Nephron (organoid): ENCODE measurements around the gene CDH16.
A peak's percentile ranks its signal among the peaks of the same experiment; 100 is the strongest.

Source experiments
- H3K27ac Mint-ChIP-seq, 3 experiments: 2 replicates each; pipeline ENCODE4 v1.8.0; 2020; ENCODE audit warnings: mixed read lengths in 3 of 3, mild to moderate bottlenecking in 2 of 3, moderate library complexity in 1 of 3
- H3K27me3 Mint-ChIP-seq: 2 replicates; pipeline ENCODE4 v1.8.0; 2021; ENCODE audit warnings: low read depth, mild to moderate bottlenecking, moderate library complexity, mixed read lengths
- H3K36me3 Mint-ChIP-seq: 2 replicates; pipeline ENCODE4 v1.8.0; 2020; ENCODE audit warnings: low read depth, mixed read lengths
- H3K4me1 Mint-ChIP-seq: 2 replicates; pipeline ENCODE4 v1.8.0; 2020; ENCODE audit warnings: mixed read lengths
- H3K4me3 Mint-ChIP-seq, 3 experiments: 2 replicates each; pipeline ENCODE4 v1.8.0; 2020; ENCODE audit warnings: mild to moderate bottlenecking in 3 of 3, mixed read lengths in 3 of 3, moderate library complexity in 2 of 3
- H3K9me3 Mint-ChIP-seq: 2 replicates; pipeline ENCODE4 v1.8.0; 2020; ENCODE audit warnings: mixed read lengths
- CTCF ChIP-seq, 3 experiments: fragments of 200-600 bp; sonication (generic); IDR thresholded peaks; one replicate each; pipeline ENCODE4 v1.5.0; 2021; ENCODE audit warnings: antibody characterized with exemption in 3 of 3; ENCODE audit not compliant: unreplicated experiment in 3 of 3

CDH16 gene

GRCh38 chr16:66903544-66904427, 14.9 kb downstream of the CDH16 start:
- Mint-ChIP-seq H3K27ac (peak overlapping the region in 2 of 3 experiments; percentile 59 to 80), H3K27me3 (peaks cover 8% of the 10 kb centered on the region), H3K4me3 (no peak overlapping the region), H3K36me3 (no peaks in the 10 kb centered on the region), H3K9me3 (no peaks in the 10 kb centered on the region), H3K4me1 (peaks cover 55% of the 10 kb centered on the region)
- no peak for TF ChIP-seq CTCF (IDR thresholded peaks at IDR 0.05; ENCODE audit: unreplicated experiment in 3 of 3)

GRCh38 chr16:66902648-66903543, 15.8 kb downstream of the CDH16 start:
- no peak for TF ChIP-seq CTCF (IDR thresholded peaks at IDR 0.05; ENCODE audit: unreplicated experiment in 3 of 3)
- Mint-ChIP-seq H3K27ac (peak overlapping the region in 2 of 3 experiments; percentile 34 to 78), H3K36me3 (no peaks in the 10 kb centered on the region), H3K9me3 (no peaks in the 10 kb centered on the region), H3K4me1 (peaks cover 60% of the 10 kb centered on the region), H3K27me3 (peaks cover 4% of the 10 kb centered on the region), H3K4me3 (no peak overlapping the region)

GRCh38 chr16:66901626-66902025, 17.1 kb downstream of the CDH16 start:
- Mint-ChIP-seq H3K4me3 (no peak overlapping the region), H3K27ac (peak overlapping the region; percentile 34 to 82 (median 78))

GRCh38 chr16:66900721-66901441, 17.8 kb downstream of the CDH16 start:
- no peaks in the 10 kb centered on the region for H3K36me3 Mint-ChIP-seq
- peaks cover 52% of the 10 kb centered on the region for H3K4me1 Mint-ChIP-seq
- peaks cover 4% of the 10 kb centered on the region for H3K27me3 Mint-ChIP-seq
- no peak for TF ChIP-seq CTCF (IDR thresholded peaks at IDR 0.05; ENCODE audit: unreplicated experiment in 3 of 3)
- peak overlapping the region; percentile 82 to 91 (median 85) for H3K27ac Mint-ChIP-seq
- H3K4me3 Mint-ChIP-seq = peak overlapping the region in 1 of 3 experiments; percentile 47
- no peaks in the 10 kb centered on the region for H3K9me3 Mint-ChIP-seq

More at GRCh38 chr16:66901626-66902025, 17.1 kb downstream of the CDH16 start:
- peaks cover 4% of the 10 kb centered on the region for H3K27me3 Mint-ChIP-seq
- no peak for TF ChIP-seq CTCF (IDR thresholded peaks at IDR 0.05; ENCODE audit: unreplicated experiment in 3 of 3)
- H3K9me3 Mint-ChIP-seq = no peaks in the 10 kb centered on the region
- H3K4me1 Mint-ChIP-seq = peaks cover 60% of the 10 kb centered on the region
- no peaks in the 10 kb centered on the region for H3K36me3 Mint-ChIP-seq

GRCh38 chr16:66899945-66900710, 18.6 kb downstream of the CDH16 start:
- H3K4me3 Mint-ChIP-seq = peak overlapping the region in 1 of 3 experiments; percentile 26
- peaks cover 2% of the 10 kb centered on the region for H3K27me3 Mint-ChIP-seq
- H3K36me3 Mint-ChIP-seq = no peaks in the 10 kb centered on the region
- peaks cover 46% of the 10 kb centered on the region for H3K4me1 Mint-ChIP-seq
- TF ChIP-seq CTCF (IDR thresholded peaks at IDR 0.05; ENCODE audit: unreplicated experiment in 3 of 3) = no peak
- H3K9me3 Mint-ChIP-seq = no peaks in the 10 kb centered on the region
- peak overlapping the region; percentile 82 to 91 (median 85) for H3K27ac Mint-ChIP-seq
